ENCODE measurements around the gene LRMDA. TPM values are rescaled to one million over a fixed set of nuclear protein-coding genes. Genes with fewer than 3 reads are reported as not detected.
A peak's percentile ranks its signal among the peaks of the same experiment; 100 is the strongest.

LRMDA gene
- total and polyA plus RNA-seq, 2 of the 13 experiments (the other 11 are each of a cell fraction or from before 2014, with no cell fraction given) = 13.4 to 22.0 TPM

DNA sequence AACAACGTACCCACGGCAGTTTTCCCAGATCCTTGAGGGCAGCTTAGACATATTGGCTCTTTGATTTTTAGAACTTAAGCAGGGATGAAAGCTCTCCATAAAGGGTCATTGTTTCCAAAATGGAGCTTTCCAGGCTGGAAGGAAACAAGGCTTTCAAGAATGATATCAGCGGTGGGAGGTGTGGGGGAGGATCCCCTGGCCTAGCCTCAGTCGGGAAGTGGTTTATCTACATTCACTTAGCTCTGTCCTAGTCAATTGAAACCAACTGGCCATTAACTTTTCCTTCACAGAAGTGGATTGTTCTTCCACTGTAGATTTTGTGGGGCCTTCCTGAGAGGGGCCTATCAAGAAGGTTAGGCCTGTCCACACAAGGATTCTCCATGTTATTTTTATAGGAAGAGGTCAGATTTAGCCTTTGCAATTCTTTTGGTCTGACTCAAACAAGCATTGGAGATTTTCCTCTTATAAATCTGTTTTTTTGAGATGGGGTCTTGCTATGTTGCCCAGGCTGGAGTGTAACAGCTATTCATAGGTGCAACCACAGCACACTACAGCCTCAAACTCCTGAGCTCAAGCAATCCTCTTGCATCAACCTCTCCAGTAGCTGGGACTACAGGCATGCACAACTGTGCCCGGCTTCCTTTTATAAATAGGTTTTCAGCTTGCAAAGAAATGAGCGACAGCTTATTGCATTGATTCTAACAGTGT lies 343.5 kb downstream of the LRMDA start (continued):
- TF ChIP-seq, protein P1, sequence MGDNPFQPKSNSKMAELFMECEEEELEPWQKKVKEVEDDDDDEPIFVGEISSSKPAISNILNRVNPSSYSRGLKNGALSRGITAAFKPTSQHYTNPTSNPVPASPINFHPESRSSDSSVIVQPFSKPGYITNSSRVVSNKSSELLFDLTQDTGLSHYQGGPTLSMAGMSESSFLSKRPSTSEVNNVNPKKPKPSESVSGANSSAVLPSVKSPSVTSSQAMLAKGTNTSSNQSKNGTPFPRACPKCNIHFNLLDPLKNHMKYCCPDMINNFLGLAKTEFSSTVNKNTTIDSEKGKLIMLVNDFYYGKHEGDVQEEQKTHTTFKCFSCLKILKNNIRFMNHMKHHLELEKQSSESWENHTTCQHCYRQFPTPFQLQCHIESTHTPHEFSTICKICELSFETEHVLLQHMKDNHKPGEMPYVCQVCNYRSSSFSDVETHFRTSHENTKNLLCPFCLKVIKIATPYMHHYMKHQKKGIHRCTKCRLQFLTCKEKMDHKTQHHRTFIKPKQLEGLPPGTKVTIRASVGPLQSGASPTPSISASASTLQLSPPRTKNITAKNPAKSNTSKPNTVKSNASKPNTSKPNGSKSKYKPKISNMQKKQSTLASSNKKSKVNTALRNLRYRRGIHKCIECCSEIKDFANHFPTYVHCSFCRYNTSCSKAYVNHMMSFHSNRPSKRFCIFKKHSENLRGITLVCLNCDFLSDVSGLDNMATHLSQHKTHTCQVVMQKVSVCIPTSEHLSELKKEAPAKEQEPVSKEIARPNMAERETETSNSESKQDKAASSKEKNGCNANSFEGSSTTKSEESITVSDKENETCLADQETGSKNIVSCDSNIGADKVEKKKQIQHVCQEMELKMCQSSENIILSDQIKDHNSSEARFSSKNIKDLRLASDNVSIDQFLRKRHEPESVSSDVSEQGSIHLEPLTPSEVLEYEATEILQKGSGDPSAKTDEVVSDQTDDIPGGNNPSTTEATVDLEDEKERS (CRISPR knock-in tag; IDR thresholded peaks at IDR 0.05) = no peak
- TF ChIP-seq NCOA5 (CRISPR knock-in tag; IDR thresholded peaks at IDR 0.05) (no peak), ZNF878 (CRISPR knock-in tag; IDR thresholded peaks at IDR 0.05) (no peak), ZNF264 (CRISPR knock-in tag; IDR thresholded peaks at IDR 0.05) (no peak), NONO (IDR thresholded peaks at IDR 0.05) (no peak), NONO (CRISPR knock-in tag; conservative IDR thresholded peaks at IDR 0.05) (no peak), ZNF598 (CRISPR knock-in tag; IDR thresholded peaks at IDR 0.05; ENCODE audit: borderline replicate concordance) (no peak), FOXO1 (CRISPR knock-in tag; IDR thresholded peaks at IDR 0.05) (no peak), NR2C2 (CRISPR knock-in tag; IDR thresholded peaks at IDR 0.05; ENCODE audit: borderline replicate concordance) (no peak), ZNF709 (CRISPR knock-in tag; IDR thresholded peaks at IDR 0.05) (no peak), NCOR1 (IDR thresholded peaks at IDR 0.05; ENCODE audit: borderline replicate concordance, low read length) (no peak), ZNF350 (CRISPR knock-in tag; IDR thresholded peaks at IDR 0.05; ENCODE audit: borderline replicate concordance, low read depth) (no peak), DNMT1 (CRISPR knock-in tag; IDR thresholded peaks at IDR 0.05) (no peak), RXRA (CRISPR knock-in tag; IDR thresholded peaks at IDR 0.05) (no peak; the same call in 1 of the 2 replicates), ZNF367 (CRISPR knock-in tag; IDR thresholded peaks at IDR 0.05; ENCODE audit: borderline replicate concordance) (no peak), FOXA3 (CRISPR knock-in tag; IDR thresholded peaks at IDR 0.05) (no peak; the same call in 1 of the 2 replicates), ONECUT2 (CRISPR knock-in tag; IDR thresholded peaks at IDR 0.05) (no peak), ZNF143 (CRISPR knock-in tag; IDR thresholded peaks at IDR 0.05) (no peak), ZFYVE20 (CRISPR knock-in tag; IDR thresholded peaks at IDR 0.05; ENCODE audit: borderline replicate concordance, low read depth) (no peak), CENPT (CRISPR knock-in tag; IDR thresholded peaks at IDR 0.05; ENCODE audit: low read depth) (no peak), HNRNPK (IDR thresholded peaks at IDR 0.05; ENCODE audit: low read depth, low read length, poor library complexity, severe bottlenecking) (no peak), FOSL2 (CRISPR knock-in tag; IDR thresholded peaks at IDR 0.05) (0 out of 2 replicates have a peak, but pooled peaks have one; percentile 7), IRF2 (CRISPR knock-in tag; IDR thresholded peaks at IDR 0.05) (no peak), RBM39 (IDR thresholded peaks at IDR 0.05; ENCODE audit: low read depth, low read length, poor library complexity, severe bottlenecking) (no peak)
- TF ChIP-seq, protein P2, sequence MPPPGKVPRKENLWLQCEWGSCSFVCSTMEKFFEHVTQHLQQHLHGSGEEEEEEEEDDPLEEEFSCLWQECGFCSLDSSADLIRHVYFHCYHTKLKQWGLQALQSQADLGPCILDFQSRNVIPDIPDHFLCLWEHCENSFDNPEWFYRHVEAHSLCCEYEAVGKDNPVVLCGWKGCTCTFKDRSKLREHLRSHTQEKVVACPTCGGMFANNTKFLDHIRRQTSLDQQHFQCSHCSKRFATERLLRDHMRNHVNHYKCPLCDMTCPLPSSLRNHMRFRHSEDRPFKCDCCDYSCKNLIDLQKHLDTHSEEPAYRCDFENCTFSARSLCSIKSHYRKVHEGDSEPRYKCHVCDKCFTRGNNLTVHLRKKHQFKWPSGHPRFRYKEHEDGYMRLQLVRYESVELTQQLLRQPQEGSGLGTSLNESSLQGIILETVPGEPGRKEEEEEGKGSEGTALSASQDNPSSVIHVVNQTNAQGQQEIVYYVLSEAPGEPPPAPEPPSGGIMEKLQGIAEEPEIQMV (CRISPR knock-in tag; IDR thresholded peaks at IDR 0.05; ENCODE audit: low read depth) = no peak
- TF ChIP-seq, protein P3, sequence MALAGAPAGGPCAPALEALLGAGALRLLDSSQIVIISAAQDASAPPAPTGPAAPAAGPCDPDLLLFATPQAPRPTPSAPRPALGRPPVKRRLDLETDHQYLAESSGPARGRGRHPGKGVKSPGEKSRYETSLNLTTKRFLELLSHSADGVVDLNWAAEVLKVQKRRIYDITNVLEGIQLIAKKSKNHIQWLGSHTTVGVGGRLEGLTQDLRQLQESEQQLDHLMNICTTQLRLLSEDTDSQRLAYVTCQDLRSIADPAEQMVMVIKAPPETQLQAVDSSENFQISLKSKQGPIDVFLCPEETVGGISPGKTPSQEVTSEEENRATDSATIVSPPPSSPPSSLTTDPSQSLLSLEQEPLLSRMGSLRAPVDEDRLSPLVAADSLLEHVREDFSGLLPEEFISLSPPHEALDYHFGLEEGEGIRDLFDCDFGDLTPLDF (CRISPR knock-in tag; IDR thresholded peaks at IDR 0.05) = no peak

All from HepG2 (cell line).